Choroid plexus epithelial cell (primary cell): ENCODE results near the gene UNC13A.
A peak's percentile ranks its signal among the peaks of the same experiment; 100 is the strongest.

ENCODE experiments used
- DNase-seq: peaks from one replicate; pipeline ENCODE4 v3.0.0-alpha.2; 2010; ENCODE audit warnings: low read depth
- H3K4me3 ChIP-seq: 2 replicates; pipeline ENCODE4 v1.5.1; 2011; ENCODE audit warnings: low read depth, mild to moderate bottlenecking, control low read depth, low read length, moderate library complexity
- TF ChIP-seq, protein P1 (sequence below): conservative IDR thresholded peaks from 2 replicates; pipeline ENCODE4 v1.5.1; 2011; ENCODE audit warnings: low read depth, mild to moderate bottlenecking, control low read depth, inconsistent platforms, low read length, moderate library complexity

UNC13A gene

DNA sequence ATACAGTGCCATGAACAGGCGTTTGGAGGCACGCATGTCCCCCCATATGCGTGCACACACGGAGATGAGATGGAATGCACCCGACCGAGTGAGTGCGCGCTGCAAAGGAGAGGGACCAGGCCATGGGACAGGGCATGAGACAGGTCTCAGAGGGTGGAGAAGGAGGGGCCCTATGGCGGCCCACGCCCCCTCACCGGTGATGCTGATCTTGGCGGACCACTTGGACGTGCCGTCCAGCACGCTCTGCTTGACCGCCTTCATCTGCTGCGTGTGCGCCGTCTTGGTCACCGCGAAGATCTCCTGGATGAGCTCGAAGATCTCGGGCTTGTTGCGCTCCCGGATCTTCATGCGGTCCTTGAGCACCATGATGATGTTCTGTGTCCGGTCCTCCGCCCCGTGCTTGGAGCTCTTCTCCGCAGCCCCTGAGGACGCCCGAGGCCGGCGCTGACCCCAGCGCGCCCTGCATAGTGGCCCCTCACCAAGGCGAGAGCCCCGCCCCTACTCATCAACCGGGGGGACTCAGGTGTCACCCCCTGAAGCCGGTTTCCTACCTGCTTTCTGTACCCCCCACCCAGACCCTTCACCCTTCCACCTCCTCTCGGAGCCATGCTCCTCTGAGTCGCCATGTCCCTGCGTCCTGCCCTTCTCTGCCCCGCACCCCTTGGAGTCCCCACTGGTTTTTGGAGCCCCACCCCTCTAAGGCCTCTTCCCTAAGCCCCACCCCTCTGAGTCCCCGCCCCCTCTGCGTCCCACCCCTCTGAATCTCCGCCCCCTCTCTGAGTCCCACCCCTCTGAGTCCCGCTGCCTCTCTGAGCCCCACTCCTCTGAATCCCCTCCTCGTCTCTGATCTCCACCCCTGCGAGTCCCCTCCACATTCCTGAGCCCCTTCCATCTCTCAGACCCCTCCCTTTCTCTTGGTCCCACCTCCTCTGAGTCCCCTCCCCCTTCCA, 40.8 kb downstream of the UNC13A start:
- DNase-seq = no peak
- no peak overlapping the region for H3K4me3 ChIP-seq
- TF ChIP-seq, protein P1, sequence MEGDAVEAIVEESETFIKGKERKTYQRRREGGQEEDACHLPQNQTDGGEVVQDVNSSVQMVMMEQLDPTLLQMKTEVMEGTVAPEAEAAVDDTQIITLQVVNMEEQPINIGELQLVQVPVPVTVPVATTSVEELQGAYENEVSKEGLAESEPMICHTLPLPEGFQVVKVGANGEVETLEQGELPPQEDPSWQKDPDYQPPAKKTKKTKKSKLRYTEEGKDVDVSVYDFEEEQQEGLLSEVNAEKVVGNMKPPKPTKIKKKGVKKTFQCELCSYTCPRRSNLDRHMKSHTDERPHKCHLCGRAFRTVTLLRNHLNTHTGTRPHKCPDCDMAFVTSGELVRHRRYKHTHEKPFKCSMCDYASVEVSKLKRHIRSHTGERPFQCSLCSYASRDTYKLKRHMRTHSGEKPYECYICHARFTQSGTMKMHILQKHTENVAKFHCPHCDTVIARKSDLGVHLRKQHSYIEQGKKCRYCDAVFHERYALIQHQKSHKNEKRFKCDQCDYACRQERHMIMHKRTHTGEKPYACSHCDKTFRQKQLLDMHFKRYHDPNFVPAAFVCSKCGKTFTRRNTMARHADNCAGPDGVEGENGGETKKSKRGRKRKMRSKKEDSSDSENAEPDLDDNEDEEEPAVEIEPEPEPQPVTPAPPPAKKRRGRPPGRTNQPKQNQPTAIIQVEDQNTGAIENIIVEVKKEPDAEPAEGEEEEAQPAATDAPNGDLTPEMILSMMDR = no peak

DNA sequence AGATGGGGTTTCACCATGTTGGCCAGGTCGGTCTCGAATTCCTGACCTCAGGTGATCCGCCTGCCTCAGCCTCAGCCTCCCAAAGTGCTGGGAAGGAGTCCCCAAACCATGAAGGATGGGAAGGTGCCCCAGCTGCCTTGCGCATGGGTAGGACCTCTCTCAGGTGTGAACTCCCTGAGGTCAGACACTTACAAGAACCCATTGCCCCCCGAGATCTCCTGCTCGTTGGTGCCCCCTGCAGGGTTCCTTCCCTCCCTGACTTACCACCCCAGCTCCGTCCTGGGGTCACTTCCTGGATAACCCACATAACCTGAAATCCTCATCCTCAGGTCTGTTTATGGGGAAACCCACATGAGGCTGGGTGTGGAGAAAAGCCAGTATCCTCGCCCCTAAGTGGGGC, 41.7 kb downstream of the UNC13A start:
- no peak for DNase-seq
- TF ChIP-seq, protein P1 = peak; percentile 6
- H3K4me3 ChIP-seq = no peak overlapping the region

DNA sequence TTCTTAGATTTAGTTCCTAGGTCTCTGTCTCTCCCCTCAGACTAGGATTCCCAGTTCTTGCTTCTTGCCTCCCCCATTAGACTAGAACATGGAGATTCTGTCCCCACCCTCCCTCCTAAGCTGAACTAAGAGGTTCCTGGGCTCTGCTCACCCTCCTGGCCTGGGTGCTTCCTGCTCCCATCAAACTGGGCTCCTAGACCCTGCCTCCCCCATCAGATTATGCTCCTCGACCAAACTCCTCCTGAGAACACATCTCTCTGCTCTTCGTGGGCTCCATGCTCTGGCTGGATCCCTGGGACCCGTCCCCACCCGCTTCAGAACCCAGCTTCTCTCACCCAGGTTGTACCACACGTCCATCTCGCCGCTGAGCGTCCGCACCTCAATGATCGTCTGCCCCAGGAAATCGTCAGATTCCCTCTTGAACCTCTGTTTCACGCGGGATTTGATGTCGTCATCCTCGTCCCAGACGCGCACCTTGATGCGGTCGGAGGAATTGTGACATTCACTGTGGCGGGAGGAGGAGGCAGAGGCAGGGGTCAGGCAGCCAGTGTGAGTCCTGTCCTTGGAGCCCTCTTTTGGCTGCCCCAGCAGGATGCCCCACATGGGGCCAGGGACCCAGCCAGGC, 42.7 kb downstream of the UNC13A start:
- TF ChIP-seq, protein P1 = no peak
- DNase-seq = no peak
- H3K4me3 ChIP-seq = no peak overlapping the region

DNA sequence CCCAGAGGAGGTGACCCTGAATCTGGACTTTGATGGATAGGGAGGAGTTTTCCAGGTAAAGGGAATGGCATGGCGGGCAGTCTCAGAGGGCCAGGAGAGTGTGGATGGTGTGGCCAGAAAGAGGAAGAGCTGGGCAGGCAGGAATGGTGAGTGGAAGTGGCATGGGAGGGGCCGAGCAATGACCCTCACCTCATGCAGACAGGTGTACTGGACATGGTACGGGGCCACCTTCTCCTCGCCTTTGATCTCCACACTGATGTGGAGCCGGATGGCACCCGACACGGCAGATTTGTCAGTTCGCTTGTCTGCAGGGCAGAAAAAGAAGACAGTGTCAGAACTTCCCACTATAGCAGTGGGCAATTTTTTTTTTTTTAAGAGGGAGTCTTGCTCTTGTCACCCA, 45.5 kb downstream of the UNC13A start:
- H3K4me3 ChIP-seq = no peak overlapping the region
- no peak for DNase-seq
- TF ChIP-seq, protein P1 = no peak

DNA sequence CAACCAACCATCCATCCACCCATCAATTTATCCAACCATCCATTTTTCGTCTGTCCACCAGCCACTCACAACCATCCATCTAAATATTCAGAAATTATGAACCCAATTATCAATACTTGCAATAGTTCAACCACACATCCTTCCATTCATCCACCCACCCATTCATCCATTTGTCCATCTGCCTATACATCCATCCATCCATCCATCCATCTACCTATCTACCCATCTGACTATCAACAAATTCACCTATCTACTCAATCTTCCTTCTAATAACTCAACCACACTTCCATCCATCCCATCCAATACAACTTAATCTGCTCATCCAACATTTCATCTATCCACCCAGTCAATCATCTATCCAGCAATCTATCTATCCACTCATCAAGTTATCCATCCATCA, 46.3 kb downstream of the UNC13A start:
- DNase-seq = no peak
- TF ChIP-seq, protein P1 = no peak
- H3K4me3 ChIP-seq = no peak overlapping the region

DNA sequence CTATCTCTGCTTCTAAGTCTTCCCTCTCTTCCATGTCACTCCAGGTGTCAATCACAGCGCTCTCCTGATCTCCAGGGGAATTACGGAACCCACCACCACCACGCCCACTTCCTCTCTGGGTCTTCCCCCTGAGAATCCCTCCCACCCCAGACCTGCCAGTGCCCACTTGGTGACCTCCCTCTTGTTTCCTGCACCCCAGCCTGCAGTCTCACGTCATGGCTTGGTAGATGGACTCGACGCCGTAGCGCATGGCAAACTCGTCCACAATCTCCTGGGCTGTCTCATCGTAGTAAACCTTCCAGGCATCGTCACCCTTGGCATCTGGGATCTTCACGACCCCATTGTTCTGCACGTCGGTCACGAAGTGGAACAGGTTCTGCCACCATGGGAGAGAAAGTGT, 47.0 kb downstream of the UNC13A start:
- H3K4me3 ChIP-seq = no peak overlapping the region
- TF ChIP-seq, protein P1 = no peak
- no peak for DNase-seq
